NB4 (cell line): ENCODE results near the gene ADCY5.

ENCODE experiments used
- POLR2A ChIP-seq: IDR thresholded peaks from 2 replicates; pipeline ENCODE4 v1.6.1; 2011; ENCODE audit warnings: mild to moderate bottlenecking; ENCODE audit not compliant: insufficient read length; ENCODE audit errors: extremely low read depth
- TF ChIP-seq, protein P1 (sequence below): IDR thresholded peaks from one replicate; pipeline ENCODE4 v1.5.1; 2012; ENCODE audit warnings: low read depth, low read length
- TF ChIP-seq, protein P2 (sequence below): IDR thresholded peaks from 2 replicates; pipeline ENCODE4 v1.6.1; 2011; ENCODE audit warnings: low read depth, low read length

DNA sequence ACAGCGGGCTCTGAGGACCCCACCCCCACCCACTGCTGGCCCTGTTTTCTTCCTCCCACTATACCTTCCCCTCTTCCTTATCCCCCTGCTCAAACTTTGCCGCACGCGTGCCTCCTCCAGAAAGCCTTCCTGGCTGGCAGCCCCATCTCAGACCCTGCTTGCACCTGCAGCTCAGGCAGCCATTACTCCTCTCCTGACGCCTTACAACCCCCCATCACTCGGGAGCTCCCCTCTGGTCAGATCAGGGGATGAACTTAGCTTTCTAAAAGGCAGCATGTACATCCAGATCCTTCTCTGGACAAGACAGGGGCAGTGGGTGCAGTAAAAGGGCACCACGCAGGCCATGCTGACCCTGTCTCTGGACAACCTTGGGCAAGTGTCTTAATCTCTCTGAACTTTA lies 152.6 kb downstream of the ADCY5 start:
- TF ChIP-seq, protein P1, sequence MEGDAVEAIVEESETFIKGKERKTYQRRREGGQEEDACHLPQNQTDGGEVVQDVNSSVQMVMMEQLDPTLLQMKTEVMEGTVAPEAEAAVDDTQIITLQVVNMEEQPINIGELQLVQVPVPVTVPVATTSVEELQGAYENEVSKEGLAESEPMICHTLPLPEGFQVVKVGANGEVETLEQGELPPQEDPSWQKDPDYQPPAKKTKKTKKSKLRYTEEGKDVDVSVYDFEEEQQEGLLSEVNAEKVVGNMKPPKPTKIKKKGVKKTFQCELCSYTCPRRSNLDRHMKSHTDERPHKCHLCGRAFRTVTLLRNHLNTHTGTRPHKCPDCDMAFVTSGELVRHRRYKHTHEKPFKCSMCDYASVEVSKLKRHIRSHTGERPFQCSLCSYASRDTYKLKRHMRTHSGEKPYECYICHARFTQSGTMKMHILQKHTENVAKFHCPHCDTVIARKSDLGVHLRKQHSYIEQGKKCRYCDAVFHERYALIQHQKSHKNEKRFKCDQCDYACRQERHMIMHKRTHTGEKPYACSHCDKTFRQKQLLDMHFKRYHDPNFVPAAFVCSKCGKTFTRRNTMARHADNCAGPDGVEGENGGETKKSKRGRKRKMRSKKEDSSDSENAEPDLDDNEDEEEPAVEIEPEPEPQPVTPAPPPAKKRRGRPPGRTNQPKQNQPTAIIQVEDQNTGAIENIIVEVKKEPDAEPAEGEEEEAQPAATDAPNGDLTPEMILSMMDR = no peak
- no peak for TF ChIP-seq POLR2A
- TF ChIP-seq, protein P2, sequence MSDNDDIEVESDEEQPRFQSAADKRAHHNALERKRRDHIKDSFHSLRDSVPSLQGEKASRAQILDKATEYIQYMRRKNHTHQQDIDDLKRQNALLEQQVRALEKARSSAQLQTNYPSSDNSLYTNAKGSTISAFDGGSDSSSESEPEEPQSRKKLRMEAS = no peak
